Hepatocyte (in vitro differentiated cells): Measurements from ENCODE around the gene ITPR1. TPM values are rescaled to one million over a fixed set of nuclear protein-coding genes. Genes with fewer than 3 reads are reported as not detected.

Experiments used
- DNase-seq: peaks from one replicate; pipeline ENCODE4 v3.0.0-alpha.2; 2016; ENCODE audit warnings: low spot score
- H2AFZ ChIP-seq: fragments of 200-600 bp; sonication (generic); 2 replicates; pipeline ENCODE4 v1.6.0; 2016; ENCODE audit warnings: antibody characterized with exemption, mild to moderate bottlenecking
- H3K27ac ChIP-seq: fragments of 200-600 bp; sonication (generic); 2 replicates; pipeline ENCODE4 v1.5.1; 2016; ENCODE audit warnings: mild to moderate bottlenecking
- H3K27me3 ChIP-seq: fragments of 200-600 bp; sonication (generic); 2 replicates; pipeline ENCODE4 v1.6.1; 2016
- H3K36me3 ChIP-seq: fragments of 200-600 bp; sonication (generic); replicated peaks from 2 replicates; pipeline ENCODE4 v1.5.1; 2016; ENCODE audit warnings: low read depth; ENCODE audit not compliant: insufficient read depth
- H3K4me1 ChIP-seq: fragments of 200-600 bp; sonication (generic); 2 replicates; pipeline ENCODE4 v1.5.1; 2016; ENCODE audit warnings: mild to moderate bottlenecking, moderate library complexity; ENCODE audit not compliant: insufficient read depth
- H3K4me2 ChIP-seq: fragments of 200-600 bp; sonication (generic); 2 replicates; pipeline ENCODE4 v1.6.0; 2016
- H3K4me3 ChIP-seq: fragments of 200-600 bp; sonication (generic); 2 replicates; pipeline ENCODE4 v1.5.1; 2016; ENCODE audit warnings: mild to moderate bottlenecking
- H3K79me2 ChIP-seq: fragments of 200-600 bp; sonication (generic); 2 replicates; pipeline ENCODE4 v1.6.0; 2017; ENCODE audit warnings: mild to moderate bottlenecking
- H3K9me2 ChIP-seq: fragments of 200-600 bp; sonication (generic); replicated peaks from 2 replicates; pipeline ENCODE4 v1.6.0; 2017; ENCODE audit warnings: mild to moderate bottlenecking; ENCODE audit not compliant: insufficient read depth
- H3K9me3 ChIP-seq: fragments of 200-600 bp; sonication (generic); 2 replicates; pipeline ENCODE4 v1.5.1; 2016; ENCODE audit warnings: low read depth, mild to moderate bottlenecking
- H4K20me1 ChIP-seq: fragments of 200-600 bp; sonication (generic); 2 replicates; pipeline ENCODE4 v1.6.0; 2016; ENCODE audit warnings: mild to moderate bottlenecking; ENCODE audit not compliant: insufficient read depth, poor library complexity, severe bottlenecking
- CTCF ChIP-seq: fragments of 200-600 bp; sonication (generic); IDR thresholded peaks from 2 replicates; pipeline ENCODE4 v1.5.1; 2016; ENCODE audit warnings: antibody characterized with exemption, mild to moderate bottlenecking; ENCODE audit not compliant: poor library complexity
- EZH2 ChIP-seq: fragments of 200-600 bp; sonication (generic); IDR thresholded peaks from 2 replicates; pipeline ENCODE4 v1.6.1; 2016; ENCODE audit warnings: antibody characterized with exemption, mild to moderate bottlenecking, borderline replicate concordance
- EZH2phosphoT487 ChIP-seq: fragments of 200-600 bp; sonication (generic); IDR thresholded peaks from one replicate; pipeline ENCODE4 v1.6.1; 2018; ENCODE audit warnings: antibody characterized with exemption, mild to moderate bottlenecking, low read depth, moderate library complexity; ENCODE audit not compliant: unreplicated experiment, severe bottlenecking
- WGBS: methylation state at CpG from one replicate; pipeline ENCODE4 v1.1.6; 2016; ENCODE audit warnings: low lambda C conversion rate; ENCODE audit errors: missing lambda C conversion rate; 5-methylcytosine and 5-hydroxymethylcytosine counted together
- polyA plus RNA-seq: library from polyadenylated mRNA; unstranded; fragments of >200 nt; fragmentation: Nextera tagmentation; extraction: Ambion mirVana; gene quantifications from 2 replicates; pipeline ENCODE4 v1.2.1, GENCODE V29; 2016
- total RNA-seq: library from RNA; depleted of rRNA; stranded (reverse); fragments of >200 nt; gene quantifications from 2 replicates; pipeline ENCODE4 v1.2.3, GENCODE V29; 2014

The ITPR1 gene
- total and polyA plus RNA-seq, 2 experiments from 2014 or later, result 46.8 to 90.8 TPM

GRCh38 chr3:4629095-4630007 is 136.2 kb downstream of the ITPR1 start:
- H3K79me2 ChIP-seq, result no peaks in the 10 kb centered on the region
- H3K27me3 ChIP-seq, result no peaks in the 10 kb centered on the region
- no peaks in the 10 kb centered on the region for H3K4me1 ChIP-seq
- H4K20me1 ChIP-seq, result no peaks in the 10 kb centered on the region
- H3K9me2 ChIP-seq, result no peaks in the 10 kb centered on the region
- H2AFZ ChIP-seq, result no peak overlapping the region
- DNase-seq, result no peak
- no peaks in the 10 kb centered on the region for H3K36me3 ChIP-seq
- no peak for TF ChIP-seq EZH2phosphoT487
- no peak for TF ChIP-seq EZH2
- no peak for TF ChIP-seq CTCF
- H3K4me2 ChIP-seq, result no peak overlapping the region
- H3K27ac ChIP-seq, result no peak overlapping the region
- H3K4me3 ChIP-seq, result no peak overlapping the region
- H3K9me3 ChIP-seq, result no peaks in the 10 kb centered on the region
- WGBS, result 88% methylated on average over 9 of the region's 9 CpGs

- Histone ChIP-seq H3K27ac (no peak overlapping the region), H3K9me3 (no peaks in the 10 kb centered on the region), H4K20me1 (no peaks in the 10 kb centered on the region), H3K4me3 (no peak overlapping the region), H3K9me2 (no peaks in the 10 kb centered on the region), H3K4me2 (no peak overlapping the region), H3K79me2 (no peaks in the 10 kb centered on the region), H2AFZ (no peak overlapping the region), H3K36me3 (no peaks in the 10 kb centered on the region), H3K27me3 (no peaks in the 10 kb centered on the region), H3K4me1 (no peaks in the 10 kb centered on the region)
- 74% methylated on average over 10 of the region's 10 CpGs for WGBS
- DNase-seq, result peak; percentile 73
- TF ChIP-seq CTCF (peak; percentile 97), EZH2 (no peak), EZH2phosphoT487 (no peak)
Observed at GRCh38 chr3:4633078-4634004, 140.2 kb downstream of the ITPR1 start.

GRCh38 chr3:4634894-4635293 is 141.7 kb downstream of the ITPR1 start:
- no peaks in the 10 kb centered on the region for H3K9me3 ChIP-seq
- no peaks in the 10 kb centered on the region for H3K9me2 ChIP-seq
- H2AFZ ChIP-seq, result no peak overlapping the region
- no peaks in the 10 kb centered on the region for H3K27me3 ChIP-seq
- TF ChIP-seq CTCF, result no peak
- no peak for TF ChIP-seq EZH2
- no peak for TF ChIP-seq EZH2phosphoT487
- H3K79me2 ChIP-seq, result no peaks in the 10 kb centered on the region
- H3K4me2 ChIP-seq, result no peak overlapping the region
- no peaks in the 10 kb centered on the region for H4K20me1 ChIP-seq
- no peak overlapping the region for H3K4me3 ChIP-seq
- no peaks in the 10 kb centered on the region for H3K36me3 ChIP-seq
- H3K27ac ChIP-seq, result no peak overlapping the region
- 86% methylated on average over 6 of the region's 6 CpGs for WGBS
- no peaks in the 10 kb centered on the region for H3K4me1 ChIP-seq
- DNase-seq, result no peak
